Right hindlimb (tissue), 1 donor: ENCODE results near the gene POU2AF2.
"Not testable (repeated sequence)": the region's sequence is repeated elsewhere in the genome, so short reads cannot be mapped to it uniquely, and the experiment has no call there.

Experiments
- DNase-seq: peaks from one replicate; pipeline ENCODE4 v3.0.0-alpha.2; 2018

The POU2AF2 gene

GRCh38 chr11:111259896-111260295 lies 14.4 kb downstream of the POU2AF2 start:
- no peak for DNase-seq

- DNase-seq = no peak
These were observed 15.3 kb downstream of the POU2AF2 start for GRCh38 chr11:111260811-111261210.

- no peak for DNase-seq
These were observed 19.1 kb downstream of the POU2AF2 start for GRCh38 chr11:111264646-111265045.

GRCh38 chr11:111265421-111265820 lies 19.9 kb downstream of the POU2AF2 start:
- no peak for DNase-seq

GRCh38 chr11:111268303-111268702 lies 22.8 kb downstream of the POU2AF2 start:
- DNase-seq = not testable (repeated sequence)

GRCh38 chr11:111269146-111269868 lies 23.8 kb downstream of the POU2AF2 start:
- DNase-seq = peak; percentile 43

- DNase-seq = no peak
These were observed 26.9 kb downstream of the POU2AF2 start for GRCh38 chr11:111272420-111272819.

- DNase-seq = no peak
These were observed 37.1 kb downstream of the POU2AF2 start for GRCh38 chr11:111282562-111283075.

GRCh38 chr11:111283945-111284481 lies 38.5 kb downstream of the POU2AF2 start:
- no peak for DNase-seq

- DNase-seq = no peak
These were observed 39.9 kb downstream of the POU2AF2 start for GRCh38 chr11:111285189-111286091.

GRCh38 chr11:111291764-111292163 lies 46.2 kb downstream of the POU2AF2 start:
- DNase-seq = no peak

GRCh38 chr11:111292408-111292807 lies 46.9 kb downstream of the POU2AF2 start:
- DNase-seq = not testable (repeated sequence)

- no peak for DNase-seq
These were observed 50.7 kb downstream of the POU2AF2 start for GRCh38 chr11:111296196-111296595.

GRCh38 chr11:111297696-111298095 lies 52.2 kb downstream of the POU2AF2 start:
- DNase-seq = no peak

- no peak for DNase-seq
These were observed 53.0 kb downstream of the POU2AF2 start, which contains the start of gene POU2AF3 for GRCh38 chr11:111298413-111299100. Gene POU2AF3, plus strand, starts transcription at chr11:111298546. Its CDS starts 36 bp downstream, at chr11:111298582.

- DNase-seq = peak; percentile 79
These were observed 53.8 kb downstream of the POU2AF2 start for GRCh38 chr11:111299101-111300026.

GRCh38 chr11:111300569-111300968 lies 55.0 kb downstream of the POU2AF2 start:
- DNase-seq = no peak

GRCh38 chr11:111301004-111301841 lies 55.7 kb downstream of the POU2AF2 start:
- DNase-seq = no peak

- DNase-seq = no peak
These were observed 56.3 kb downstream of the POU2AF2 start for GRCh38 chr11:111301842-111302118.

GRCh38 chr11:111302298-111302697 lies 56.8 kb downstream of the POU2AF2 start:
- no peak for DNase-seq

GRCh38 chr11:111303461-111303860 lies 57.9 kb downstream of the POU2AF2 start:
- DNase-seq = peak; percentile 46
